Large intestine (tissue), 3 donors: ENCODE data around the gene CDYL. TPM values are rescaled to one million over a fixed set of nuclear protein-coding genes. Genes with fewer than 3 reads are reported as not detected.

ENCODE experiments used
- DNase-seq, 2 donors: peaks; one replicate each; pipeline versions ENCODE4 v3.0.0 to v3.0.0-alpha.2; 2013
- H3K27ac ChIP-seq: one replicate; pipeline ENCODE4 v1.5.1; 2013; ENCODE audit warnings: low read length
- H3K27me3 ChIP-seq: 2 replicates; pipeline ENCODE4 v1.6.1; 2013; ENCODE audit warnings: low read length; ENCODE audit not compliant: control insufficient read depth, insufficient read depth
- H3K36me3 ChIP-seq: 2 replicates; pipeline ENCODE4 v1.6.1; 2013; ENCODE audit warnings: low read length; ENCODE audit not compliant: control insufficient read depth, insufficient read depth
- H3K4me1 ChIP-seq: one replicate; pipeline ENCODE4 v1.6.1; 2013; ENCODE audit warnings: low read length; ENCODE audit not compliant: control insufficient read depth, insufficient read depth
- H3K4me3 ChIP-seq: one replicate; pipeline ENCODE4 v1.5.1; 2013; ENCODE audit warnings: low read length
- H3K9me3 ChIP-seq: one replicate; pipeline ENCODE4 v1.6.1; 2013; ENCODE audit warnings: mild to moderate bottlenecking, low read depth, low read length, moderate library complexity; ENCODE audit not compliant: control insufficient read depth
- WGBS: methylation state at CpG from one replicate; pipeline ENCODE4 v1.1.5; 2013; ENCODE audit warnings: low lambda C conversion rate; ENCODE audit not compliant: insufficient coverage; 5-methylcytosine and 5-hydroxymethylcytosine counted together
- polyA plus RNA-seq: library from polyadenylated mRNA; unstranded; fragments of 120-200 nt; gene quantifications from one replicate; pipeline ENCODE4 v1.2.1, GENCODE V29; 2013

Gene CDYL
- polyA plus RNA-seq, 1 donor = 15.4 TPM

- no peak overlapping the region for H3K27ac ChIP-seq
- DNase-seq = no peak
- peaks cover 3% of the 10 kb centered on the region for H3K27me3 ChIP-seq
- H3K36me3 ChIP-seq = no peaks in the 10 kb centered on the region
- WGBS = 62% methylated on average over 2 of the region's 10 CpGs
- no peaks in the 10 kb centered on the region for H3K4me1 ChIP-seq
- H3K9me3 ChIP-seq = no peaks in the 10 kb centered on the region
- no peak overlapping the region for H3K4me3 ChIP-seq
Measured at GRCh38 chr6:4961322-4962168, 185.3 kb downstream of the CDYL start.

GRCh38 chr6:4962905-4963304 lies 186.7 kb downstream of the CDYL start:
- H3K4me3 ChIP-seq = no peak overlapping the region
- H3K36me3 ChIP-seq = no peaks in the 10 kb centered on the region
- no peaks in the 10 kb centered on the region for H3K4me1 ChIP-seq
- WGBS = no CpG with 5 or more reads among the region's 2 CpGs
- H3K27me3 ChIP-seq = peaks cover 3% of the 10 kb centered on the region
- H3K9me3 ChIP-seq = no peaks in the 10 kb centered on the region
- no peak overlapping the region for H3K27ac ChIP-seq
- no peak for DNase-seq

- no peaks in the 10 kb centered on the region for H3K4me1 ChIP-seq
- no CpG with 5 or more reads among the region's 22 CpGs for WGBS
- H3K36me3 ChIP-seq = no peaks in the 10 kb centered on the region
- peaks cover 3% of the 10 kb centered on the region for H3K27me3 ChIP-seq
- no peak overlapping the region for H3K27ac ChIP-seq
- DNase-seq = no peak
- no peak overlapping the region for H3K4me3 ChIP-seq
- H3K9me3 ChIP-seq = no peaks in the 10 kb centered on the region
Measured at GRCh38 chr6:4964675-4965561, 188.7 kb downstream of the CDYL start.

GRCh38 chr6:4965562-4966389 lies 189.6 kb downstream of the CDYL start:
- Histone ChIP-seq H3K4me3 (no peak overlapping the region), H3K27me3 (peaks cover 3% of the 10 kb centered on the region), H3K36me3 (no peaks in the 10 kb centered on the region), H3K9me3 (no peaks in the 10 kb centered on the region), H3K27ac (no peak overlapping the region), H3K4me1 (no peaks in the 10 kb centered on the region)
- WGBS = 100% methylated on average over 1 of the region's 8 CpGs
- DNase-seq = no peak

- no peak overlapping the region for H3K4me3 ChIP-seq
- H3K4me1 ChIP-seq = no peaks in the 10 kb centered on the region
- H3K27ac ChIP-seq = no peak overlapping the region
- H3K9me3 ChIP-seq = no peaks in the 10 kb centered on the region
- no peak for DNase-seq
- no peaks in the 10 kb centered on the region for H3K27me3 ChIP-seq
- WGBS = no CpG with 5 or more reads among the region's 5 CpGs
- H3K36me3 ChIP-seq = no peaks in the 10 kb centered on the region
Measured at GRCh38 chr6:4967301-4968030, 191.3 kb downstream of the CDYL start.

GRCh38 chr6:4969609-4970285 lies 193.5 kb downstream of the CDYL start:
- no peaks in the 10 kb centered on the region for H3K36me3 ChIP-seq
- no peak overlapping the region for H3K4me3 ChIP-seq
- H3K27ac ChIP-seq = no peak overlapping the region
- no peaks in the 10 kb centered on the region for H3K4me1 ChIP-seq
- DNase-seq = no peak
- 92% methylated on average over 2 of the region's 8 CpGs for WGBS
- no peaks in the 10 kb centered on the region for H3K27me3 ChIP-seq
- H3K9me3 ChIP-seq = no peaks in the 10 kb centered on the region

- no peaks in the 10 kb centered on the region for H3K4me1 ChIP-seq
- H3K4me3 ChIP-seq = no peak overlapping the region
- 100% methylated on average over 1 of the region's 9 CpGs for WGBS
- no peaks in the 10 kb centered on the region for H3K36me3 ChIP-seq
- H3K27ac ChIP-seq = no peak overlapping the region
- no peak for DNase-seq
- no peaks in the 10 kb centered on the region for H3K9me3 ChIP-seq
- no peaks in the 10 kb centered on the region for H3K27me3 ChIP-seq
Measured at GRCh38 chr6:4970739-4971395, 194.7 kb downstream of the CDYL start.

GRCh38 chr6:4971851-4972250 lies 195.6 kb downstream of the CDYL start:
- no peaks in the 10 kb centered on the region for H3K9me3 ChIP-seq
- no peaks in the 10 kb centered on the region for H3K36me3 ChIP-seq
- H3K27ac ChIP-seq = no peak overlapping the region
- H3K4me3 ChIP-seq = no peak overlapping the region
- 100% methylated on average over 2 of the region's 7 CpGs for WGBS
- H3K27me3 ChIP-seq = no peaks in the 10 kb centered on the region
- no peaks in the 10 kb centered on the region for H3K4me1 ChIP-seq
- no peak for DNase-seq

GRCh38 chr6:4972438-4972837 lies 196.2 kb downstream of the CDYL start:
- WGBS = 80% methylated on average over 3 of the region's 10 CpGs

More at GRCh38 chr6:4972438-4972837, 196.2 kb downstream of the CDYL start:
- no peaks in the 10 kb centered on the region for H3K27me3 ChIP-seq
- no peak overlapping the region for H3K4me3 ChIP-seq
- DNase-seq = no peak
- H3K36me3 ChIP-seq = no peaks in the 10 kb centered on the region
- H3K4me1 ChIP-seq = no peaks in the 10 kb centered on the region
- H3K9me3 ChIP-seq = no peaks in the 10 kb centered on the region
- no peak overlapping the region for H3K27ac ChIP-seq
